ENCODE results near the gene UQCR11. TPM values are rescaled to one million over a fixed set of nuclear protein-coding genes. Genes with fewer than 3 reads are reported as not detected.
A peak's percentile ranks its signal among the peaks of the same experiment; 100 is the strongest.

UQCR11 gene
- total RNA-seq, 1 donor from 2014 or later = 61.0 TPM

GRCh38 chr19:1590641-1591397 lies 14.4 kb downstream of the UQCR11 start:
- H3K27me3 ChIP-seq = no peaks in the 10 kb centered on the region
- no peak for DNase-seq (ENCODE audit: low spot score in 2 of 2)
- no peak overlapping the region for H3K27ac ChIP-seq
- H3K36me3 ChIP-seq = no peaks in the 10 kb centered on the region
- intact Hi-C loops (cut with DNase I) = no loop called here
- H3K9me3 ChIP-seq = no peaks in the 10 kb centered on the region
- H3K4me1 ChIP-seq = peaks cover 8 to 17% of the 10 kb centered on the region in 2 donors
- H3K4me3 ChIP-seq = peak overlapping the region in 1 of 2 donors; percentile 89
- no peak for TF ChIP-seq CTCF (IDR thresholded peaks at IDR 0.05)

- Histone ChIP-seq H3K27ac (no peak overlapping the region), H3K27me3 (no peaks in the 10 kb centered on the region), H3K4me3 (no peak overlapping the region), H3K36me3 (peaks cover 17 to 19% of the 10 kb centered on the region in 2 donors), H3K4me1 (peaks cover 8 to 15% of the 10 kb centered on the region in 2 donors), H3K9me3 (no peaks in the 10 kb centered on the region)
- intact Hi-C loops (cut with DNase I) = no loop called here
- DNase-seq (ENCODE audit: low spot score in 2 of 2) = no peak
- TF ChIP-seq CTCF (IDR thresholded peaks at IDR 0.05) = no peak
Measured at GRCh38 chr19:1587872-1588271, 17.4 kb downstream of the UQCR11 start.

- H3K27ac ChIP-seq = no peak overlapping the region
- H3K4me1 ChIP-seq = no peaks in the 10 kb centered on the region
- no peak for DNase-seq (ENCODE audit: low spot score in 2 of 2)
- TF ChIP-seq CTCF (IDR thresholded peaks at IDR 0.05) = no peak
- no peaks in the 10 kb centered on the region for H3K9me3 ChIP-seq
- H3K4me3 ChIP-seq = no peak overlapping the region
- H3K27me3 ChIP-seq = no peaks in the 10 kb centered on the region
- intact Hi-C loops (cut with DNase I) = no loop called here
- H3K36me3 ChIP-seq = peaks cover 40 to 46% of the 10 kb centered on the region in 2 donors
Measured at GRCh38 chr19:1585243-1585580, 20.1 kb downstream of the UQCR11 start.

- Histone ChIP-seq H3K4me3 (no peak overlapping the region), H3K27me3 (no peaks in the 10 kb centered on the region), H3K4me1 (no peaks in the 10 kb centered on the region), H3K36me3 (peaks cover 46 to 50% of the 10 kb centered on the region in 2 donors), H3K27ac (no peak overlapping the region), H3K9me3 (no peaks in the 10 kb centered on the region)
- TF ChIP-seq CTCF (IDR thresholded peaks at IDR 0.05) = no peak
- DNase-seq (ENCODE audit: low spot score in 2 of 2) = no peak
- intact Hi-C loops (cut with DNase I) = no loop called here
Measured at GRCh38 chr19:1584500-1585242, 20.6 kb downstream of the UQCR11 start.

- Histone ChIP-seq H3K27ac (no peak overlapping the region), H3K4me1 (no peaks in the 10 kb centered on the region), H3K4me3 (no peak overlapping the region), H3K9me3 (no peaks in the 10 kb centered on the region), H3K36me3 (peaks cover 63 to 68% of the 10 kb centered on the region in 2 donors), H3K27me3 (no peaks in the 10 kb centered on the region)
- no peak for DNase-seq (ENCODE audit: low spot score in 2 of 2)
- TF ChIP-seq CTCF (IDR thresholded peaks at IDR 0.05) = no peak
- intact Hi-C loops (cut with DNase I) = no loop called here
Measured at GRCh38 chr19:1582201-1582600, 23.1 kb downstream of the UQCR11 start.

Data from ascending aorta (tissue), 2 donors.